ENCODE measurements around the gene TTBK2.

Gene TTBK2

DNA sequence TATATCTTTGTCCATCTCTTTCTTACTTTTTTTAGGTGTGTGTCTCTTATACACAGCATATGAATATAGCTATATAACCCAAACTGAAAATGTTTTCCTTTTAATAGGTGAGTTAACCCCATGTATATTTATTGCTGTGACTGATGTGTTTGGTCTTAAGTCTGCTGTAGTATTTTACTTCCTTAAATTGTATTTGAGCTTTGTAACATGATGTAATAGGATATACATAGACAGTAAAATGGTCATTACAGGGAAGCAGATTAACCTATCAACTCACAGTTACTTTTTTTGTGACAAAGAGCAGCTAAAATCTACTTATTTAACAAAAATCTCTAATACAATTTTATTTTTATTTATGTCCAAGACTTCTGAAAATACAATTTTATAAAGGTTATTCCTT, 131.9 kb downstream of the TTBK2 start:
- no peak for TF ChIP-seq CREB1 (IDR thresholded peaks at IDR 0.05; ENCODE audit: low read depth)
- TF ChIP-seq FOXM1 (IDR thresholded peaks at IDR 0.05; ENCODE audit: borderline replicate concordance, low read depth), result no peak
- TF ChIP-seq TEAD4 (IDR thresholded peaks at IDR 0.05), result no peak
- TF ChIP-seq ZBTB7A (IDR thresholded peaks at IDR 0.05; ENCODE audit: low read depth), result no peak
- TF ChIP-seq, protein P1, sequence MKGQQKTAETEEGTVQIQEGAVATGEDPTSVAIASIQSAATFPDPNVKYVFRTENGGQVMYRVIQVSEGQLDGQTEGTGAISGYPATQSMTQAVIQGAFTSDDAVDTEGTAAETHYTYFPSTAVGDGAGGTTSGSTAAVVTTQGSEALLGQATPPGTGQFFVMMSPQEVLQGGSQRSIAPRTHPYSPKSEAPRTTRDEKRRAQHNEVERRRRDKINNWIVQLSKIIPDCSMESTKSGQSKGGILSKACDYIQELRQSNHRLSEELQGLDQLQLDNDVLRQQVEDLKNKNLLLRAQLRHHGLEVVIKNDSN (IDR thresholded peaks at IDR 0.05), result no peak
- no peak for TF ChIP-seq EGR1 (IDR thresholded peaks at IDR 0.05)
- TF ChIP-seq TAF1 (IDR thresholded peaks at IDR 0.05; ENCODE audit: low read depth), result no peak
- TF ChIP-seq NFIC (IDR thresholded peaks at IDR 0.05), result no peak
- TF ChIP-seq, protein P2, sequence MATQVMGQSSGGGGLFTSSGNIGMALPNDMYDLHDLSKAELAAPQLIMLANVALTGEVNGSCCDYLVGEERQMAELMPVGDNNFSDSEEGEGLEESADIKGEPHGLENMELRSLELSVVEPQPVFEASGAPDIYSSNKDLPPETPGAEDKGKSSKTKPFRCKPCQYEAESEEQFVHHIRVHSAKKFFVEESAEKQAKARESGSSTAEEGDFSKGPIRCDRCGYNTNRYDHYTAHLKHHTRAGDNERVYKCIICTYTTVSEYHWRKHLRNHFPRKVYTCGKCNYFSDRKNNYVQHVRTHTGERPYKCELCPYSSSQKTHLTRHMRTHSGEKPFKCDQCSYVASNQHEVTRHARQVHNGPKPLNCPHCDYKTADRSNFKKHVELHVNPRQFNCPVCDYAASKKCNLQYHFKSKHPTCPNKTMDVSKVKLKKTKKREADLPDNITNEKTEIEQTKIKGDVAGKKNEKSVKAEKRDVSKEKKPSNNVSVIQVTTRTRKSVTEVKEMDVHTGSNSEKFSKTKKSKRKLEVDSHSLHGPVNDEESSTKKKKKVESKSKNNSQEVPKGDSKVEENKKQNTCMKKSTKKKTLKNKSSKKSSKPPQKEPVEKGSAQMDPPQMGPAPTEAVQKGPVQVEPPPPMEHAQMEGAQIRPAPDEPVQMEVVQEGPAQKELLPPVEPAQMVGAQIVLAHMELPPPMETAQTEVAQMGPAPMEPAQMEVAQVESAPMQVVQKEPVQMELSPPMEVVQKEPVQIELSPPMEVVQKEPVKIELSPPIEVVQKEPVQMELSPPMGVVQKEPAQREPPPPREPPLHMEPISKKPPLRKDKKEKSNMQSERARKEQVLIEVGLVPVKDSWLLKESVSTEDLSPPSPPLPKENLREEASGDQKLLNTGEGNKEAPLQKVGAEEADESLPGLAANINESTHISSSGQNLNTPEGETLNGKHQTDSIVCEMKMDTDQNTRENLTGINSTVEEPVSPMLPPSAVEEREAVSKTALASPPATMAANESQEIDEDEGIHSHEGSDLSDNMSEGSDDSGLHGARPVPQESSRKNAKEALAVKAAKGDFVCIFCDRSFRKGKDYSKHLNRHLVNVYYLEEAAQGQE (IDR thresholded peaks at IDR 0.05; ENCODE audit: low read depth), result no peak
- TF ChIP-seq, protein P3, sequence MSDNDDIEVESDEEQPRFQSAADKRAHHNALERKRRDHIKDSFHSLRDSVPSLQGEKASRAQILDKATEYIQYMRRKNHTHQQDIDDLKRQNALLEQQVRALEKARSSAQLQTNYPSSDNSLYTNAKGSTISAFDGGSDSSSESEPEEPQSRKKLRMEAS (IDR thresholded peaks at IDR 0.05), result no peak
- TF ChIP-seq RAD21 (IDR thresholded peaks at IDR 0.05; ENCODE audit: low read depth), result no peak
- TF ChIP-seq EP300 (IDR thresholded peaks at IDR 0.05; ENCODE audit: borderline replicate concordance), result no peak
- TF ChIP-seq CEBPB (IDR thresholded peaks at IDR 0.05), result no peak
- TF ChIP-seq YY1 (IDR thresholded peaks at IDR 0.05; ENCODE audit: low read depth), result no peak
- TF ChIP-seq TCF12 (IDR thresholded peaks at IDR 0.05; ENCODE audit: low read depth), result no peak

DNA sequence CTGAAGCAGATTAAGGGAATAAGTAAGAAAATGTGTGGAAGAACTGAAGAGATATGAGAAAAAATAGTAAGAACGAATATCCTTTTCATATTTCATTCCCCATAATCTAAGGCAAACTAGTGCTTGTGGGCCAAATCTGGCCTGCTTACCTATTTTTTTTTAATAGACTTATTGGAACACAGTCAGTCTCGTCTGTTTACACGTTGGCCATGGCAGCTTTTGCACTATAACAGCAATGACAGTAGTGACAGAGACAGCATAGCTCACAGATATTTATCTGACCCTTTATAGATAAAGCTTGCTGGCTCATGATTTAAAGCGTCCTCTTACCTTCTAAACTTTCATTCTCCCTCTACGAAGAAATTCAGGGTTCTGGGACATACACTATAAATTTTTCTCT, 133.6 kb downstream of the TTBK2 start:
- TF ChIP-seq RAD21 (IDR thresholded peaks at IDR 0.05; ENCODE audit: low read depth) (no peak), YY1 (IDR thresholded peaks at IDR 0.05; ENCODE audit: low read depth) (no peak), EGR1 (IDR thresholded peaks at IDR 0.05) (no peak), EP300 (IDR thresholded peaks at IDR 0.05; ENCODE audit: borderline replicate concordance) (no peak), NFIC (IDR thresholded peaks at IDR 0.05) (no peak), CEBPB (IDR thresholded peaks at IDR 0.05) (no peak), TAF1 (IDR thresholded peaks at IDR 0.05; ENCODE audit: low read depth) (no peak), TEAD4 (IDR thresholded peaks at IDR 0.05) (no peak), TCF12 (IDR thresholded peaks at IDR 0.05; ENCODE audit: low read depth) (no peak), ZBTB7A (IDR thresholded peaks at IDR 0.05; ENCODE audit: low read depth) (no peak), FOXM1 (IDR thresholded peaks at IDR 0.05; ENCODE audit: borderline replicate concordance, low read depth) (no peak), CREB1 (IDR thresholded peaks at IDR 0.05; ENCODE audit: low read depth) (no peak)
- TF ChIP-seq, protein P3 (IDR thresholded peaks at IDR 0.05), result no peak
- TF ChIP-seq, protein P1 (IDR thresholded peaks at IDR 0.05), result no peak
- TF ChIP-seq, protein P2 (IDR thresholded peaks at IDR 0.05; ENCODE audit: low read depth), result no peak

DNA sequence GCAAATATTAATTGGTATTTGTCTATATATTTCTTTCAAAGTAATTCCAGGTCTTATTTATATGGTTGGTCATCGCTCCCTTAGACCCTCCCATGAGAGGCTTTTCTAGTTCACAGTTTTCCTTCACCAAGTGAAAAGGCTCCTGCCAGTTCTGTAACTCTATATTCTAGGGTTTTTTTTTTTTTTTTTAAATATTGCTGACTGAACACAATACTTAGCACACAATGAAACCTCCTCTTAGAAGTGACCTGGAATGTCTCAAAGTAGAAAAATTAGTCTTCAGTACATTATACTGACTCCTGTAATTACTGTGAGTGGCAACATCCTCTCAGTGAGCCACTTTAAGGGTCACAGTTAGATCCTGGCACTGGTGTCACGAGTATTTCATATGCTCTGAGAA, 135.0 kb downstream of the TTBK2 start:
- TF ChIP-seq, protein P3 (IDR thresholded peaks at IDR 0.05), result no peak
- no peak for TF ChIP-seq TCF12 (IDR thresholded peaks at IDR 0.05; ENCODE audit: low read depth)
- TF ChIP-seq EGR1 (IDR thresholded peaks at IDR 0.05), result no peak
- TF ChIP-seq CEBPB (IDR thresholded peaks at IDR 0.05), result no peak
- no peak for TF ChIP-seq ZBTB7A (IDR thresholded peaks at IDR 0.05; ENCODE audit: low read depth)
- TF ChIP-seq TAF1 (IDR thresholded peaks at IDR 0.05; ENCODE audit: low read depth), result no peak
- TF ChIP-seq, protein P1 (IDR thresholded peaks at IDR 0.05), result no peak
- TF ChIP-seq YY1 (IDR thresholded peaks at IDR 0.05; ENCODE audit: low read depth), result no peak
- no peak for TF ChIP-seq RAD21 (IDR thresholded peaks at IDR 0.05; ENCODE audit: low read depth)
- no peak for TF ChIP-seq TEAD4 (IDR thresholded peaks at IDR 0.05)
- no peak for TF ChIP-seq FOXM1 (IDR thresholded peaks at IDR 0.05; ENCODE audit: borderline replicate concordance, low read depth)
- no peak for TF ChIP-seq EP300 (IDR thresholded peaks at IDR 0.05; ENCODE audit: borderline replicate concordance)
- TF ChIP-seq CREB1 (IDR thresholded peaks at IDR 0.05; ENCODE audit: low read depth), result no peak
- TF ChIP-seq NFIC (IDR thresholded peaks at IDR 0.05), result no peak
- TF ChIP-seq, protein P2 (IDR thresholded peaks at IDR 0.05; ENCODE audit: low read depth), result no peak

Data from Ishikawa (cell line).